SK-N-SH treated with all-trans-retinoic acid at 6 μM for 48 hours (cell line): ENCODE data around the gene PTPN22.

Experiments used
- ZFP3 ChIP-seq: fragments of 250-450 bp; sonication (Bioruptor Pico); IDR thresholded peaks from 2 replicates; pipeline ENCODE4 v1.5.0; 2020; ENCODE audit warnings: mild to moderate bottlenecking, moderate library complexity
- ZNF8 ChIP-seq: fragments of 450-650 bp; formaldehyde crosslinking; IDR thresholded peaks from 2 replicates; pipeline ENCODE4 v1.5.0; 2020; ENCODE audit warnings: mild to moderate bottlenecking, moderate library complexity

DNA sequence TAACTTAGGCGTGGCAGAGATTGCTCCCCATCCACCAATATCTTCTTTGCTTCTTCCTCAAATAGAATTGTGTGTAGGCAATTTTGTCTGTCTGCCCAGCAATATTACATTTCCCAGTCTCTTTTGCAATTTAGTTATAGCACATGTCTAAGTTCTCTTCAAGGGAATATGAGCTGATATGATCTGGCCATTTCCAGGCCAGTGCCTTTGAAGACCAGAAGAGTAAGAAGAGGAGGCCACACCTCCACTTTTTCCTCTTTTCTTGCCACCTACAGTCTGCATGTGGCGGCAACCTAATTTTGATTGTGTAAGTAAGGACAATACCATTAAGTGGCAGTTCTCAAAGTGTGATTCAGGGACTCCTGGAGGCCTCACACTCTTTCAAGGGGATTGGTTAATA lies 52.9 kb downstream of the PTPN22 start:
- TF ChIP-seq ZNF8 (CRISPR knock-in tag) (no peak), ZFP3 (CRISPR knock-in tag) (no peak)
